Coronary artery (tissue), 2 donors: ENCODE measurements around the gene XDH.

Experiments
- DNase-seq: peaks from one replicate; pipeline ENCODE4 v3.0.0-alpha.2; 2017; ENCODE audit warnings: low spot score
- H3K27ac ChIP-seq, 2 donors: fragments of 200-600 bp; sonication (generic); one replicate each; pipeline ENCODE4 v1.5.1; 2016 to 2019
- H3K4me3 ChIP-seq: fragments of 200-600 bp; sonication (generic); 2 replicates; pipeline ENCODE4 v1.5.1; 2016; ENCODE audit warnings: mild to moderate bottlenecking, moderate library complexity
- CTCF ChIP-seq: fragments of 200-600 bp; sonication (generic); IDR thresholded peaks from one replicate; pipeline ENCODE4 v1.5.1; 2019; ENCODE audit warnings: antibody characterized with exemption

The XDH gene

GRCh38 chr2:31387850-31388249 lies 26.7 kb downstream of the XDH start:
- DNase-seq, result peak; percentile 45
- Histone ChIP-seq H3K4me3 (no peak overlapping the region), H3K27ac (no peak overlapping the region)
- no peak for TF ChIP-seq CTCF

- DNase-seq, result peak; percentile 43
- TF ChIP-seq CTCF, result no peak
- Histone ChIP-seq H3K27ac (no peak overlapping the region), H3K4me3 (no peak overlapping the region)
Measured at GRCh38 chr2:31386648-31387047, 27.9 kb downstream of the XDH start.

- TF ChIP-seq CTCF, result no peak
- DNase-seq, result peak; percentile 50
- no peak overlapping the region for H3K4me3 ChIP-seq
- no peak overlapping the region for H3K27ac ChIP-seq
Measured at GRCh38 chr2:31386172-31386571, 28.4 kb downstream of the XDH start.

- no peak overlapping the region for H3K27ac ChIP-seq
- no peak for DNase-seq
- H3K4me3 ChIP-seq, result no peak overlapping the region
- TF ChIP-seq CTCF, result no peak
Measured at GRCh38 chr2:31384771-31385276, 29.7 kb downstream of the XDH start.

- TF ChIP-seq CTCF, result no peak
- peak; percentile 19 for DNase-seq
- Histone ChIP-seq H3K4me3 (no peak overlapping the region), H3K27ac (no peak overlapping the region)
Measured at GRCh38 chr2:31384351-31384750, 30.2 kb downstream of the XDH start.

- peak; percentile 9 for DNase-seq
- no peak for TF ChIP-seq CTCF
- no peak overlapping the region for H3K27ac ChIP-seq
- H3K4me3 ChIP-seq, result no peak overlapping the region
Measured at GRCh38 chr2:31383471-31384153, 30.9 kb downstream of the XDH start.

GRCh38 chr2:31382452-31383120 lies 32.0 kb downstream of the XDH start:
- peak; percentile 43 for DNase-seq
- no peak for TF ChIP-seq CTCF
- H3K4me3 ChIP-seq, result no peak overlapping the region
- no peak overlapping the region for H3K27ac ChIP-seq
